Aorta (tissue), 5 donors: Measurements from ENCODE around the gene DAPK3. TPM values are rescaled to one million over a fixed set of nuclear protein-coding genes. Genes with fewer than 3 reads are reported as not detected.
"Not testable (repeated sequence)": the region's sequence is repeated elsewhere in the genome, so short reads cannot be mapped to it uniquely, and the experiment has no call there.

Source experiments
- ATAC-seq: fragments of 200-7000 bp; cut with Tn5 transposase; one replicate; pipeline ENCODE4 v1.9.1; 2022; ENCODE audit warnings: moderate library complexity; ENCODE audit not compliant: low FRiP score
- DNase-seq, 2 donors: peaks; one replicate each; pipeline ENCODE4 v3.0.0-alpha.2; 2020
- H3K27ac ChIP-seq, 2 donors: one replicate each; pipeline ENCODE4 v1.5.1; 2013; ENCODE audit warnings: low read length in 2 of 2, mild to moderate bottlenecking in 2 of 2, moderate library complexity in 2 of 2, control low read depth in 1 of 2, inconsistent platforms in 1 of 2, low read depth in 1 of 2
- H3K27me3 ChIP-seq, 2 donors: one replicate each; pipeline ENCODE4 v1.6.1; 2013; ENCODE audit warnings: control low read depth in 1 of 2, low read length in 1 of 2, mild to moderate bottlenecking in 1 of 2, moderate library complexity in 1 of 2; ENCODE audit not compliant: insufficient read depth in 2 of 2, control insufficient read depth in 1 of 2
- H3K36me3 ChIP-seq, 2 donors: one replicate each; pipeline ENCODE4 v1.6.1; 2013; ENCODE audit warnings: control low read depth in 1 of 2, low read length in 1 of 2, mild to moderate bottlenecking in 1 of 2; ENCODE audit not compliant: insufficient read depth in 2 of 2, control insufficient read depth in 1 of 2
- H3K4me1 ChIP-seq, 2 donors: one replicate each; pipeline ENCODE4 v1.6.1; 2013; ENCODE audit warnings: low read length in 2 of 2, control low read depth in 1 of 2, mild to moderate bottlenecking in 1 of 2, moderate library complexity in 1 of 2; ENCODE audit not compliant: insufficient read depth in 2 of 2, control insufficient read depth in 1 of 2
- H3K4me3 ChIP-seq, 2 donors: one replicate each; pipeline ENCODE4 v1.5.1; 2013; ENCODE audit warnings: low read length in 2 of 2, control low read depth in 1 of 2, mild to moderate bottlenecking in 1 of 2
- H3K9me3 ChIP-seq: one replicate; pipeline ENCODE4 v1.6.1; 2013; ENCODE audit warnings: mild to moderate bottlenecking, low read length; ENCODE audit not compliant: control insufficient read depth
- WGBS, 2 donors: extraction: QIAGEN DNeasy Blood & Tissue Kit; methylation state at CpG; one replicate each; pipeline ENCODE4 v1.1.7; 2013; 5-methylcytosine and 5-hydroxymethylcytosine counted together
- intact Hi-C, 2 donors: fragments of 100-400 bp; cut with DNase I; formaldehyde crosslinking; loops; one replicate each; pipeline versions ENCODE4 v1.14.2 to v1.15.0; 2022
- polyA plus RNA-seq, 2 donors: library from polyadenylated mRNA; stranded (reverse); fragments of 200-250 nt; gene quantifications; one replicate each; pipeline ENCODE4 v1.2.3, GENCODE V29; 2013
- total RNA-seq, 2 donors: library from RNA; stranded (reverse); fragmentation: NEBNext Ultra II Directional; extraction: Animal tissue kit (Norgen Biotek cat#: 25700); gene quantifications; one replicate each; pipeline ENCODE4 v1.2.1, GENCODE V29; 2021
- donor health status: healthy with polysubstance abuse.
- donor health status: Bipolar disorder and iron deficiency.
- donor health status: DM: no; HTN: no; CAD: no.
- donor health status: DM: no; HTN: no; CAD: no.
- donor health status: DM: yes; HTN: yes; CAD: no.

Gene DAPK3
- total and polyA plus RNA-seq, 4 donors = 78.0 to 197 (median 132) TPM

DNA sequence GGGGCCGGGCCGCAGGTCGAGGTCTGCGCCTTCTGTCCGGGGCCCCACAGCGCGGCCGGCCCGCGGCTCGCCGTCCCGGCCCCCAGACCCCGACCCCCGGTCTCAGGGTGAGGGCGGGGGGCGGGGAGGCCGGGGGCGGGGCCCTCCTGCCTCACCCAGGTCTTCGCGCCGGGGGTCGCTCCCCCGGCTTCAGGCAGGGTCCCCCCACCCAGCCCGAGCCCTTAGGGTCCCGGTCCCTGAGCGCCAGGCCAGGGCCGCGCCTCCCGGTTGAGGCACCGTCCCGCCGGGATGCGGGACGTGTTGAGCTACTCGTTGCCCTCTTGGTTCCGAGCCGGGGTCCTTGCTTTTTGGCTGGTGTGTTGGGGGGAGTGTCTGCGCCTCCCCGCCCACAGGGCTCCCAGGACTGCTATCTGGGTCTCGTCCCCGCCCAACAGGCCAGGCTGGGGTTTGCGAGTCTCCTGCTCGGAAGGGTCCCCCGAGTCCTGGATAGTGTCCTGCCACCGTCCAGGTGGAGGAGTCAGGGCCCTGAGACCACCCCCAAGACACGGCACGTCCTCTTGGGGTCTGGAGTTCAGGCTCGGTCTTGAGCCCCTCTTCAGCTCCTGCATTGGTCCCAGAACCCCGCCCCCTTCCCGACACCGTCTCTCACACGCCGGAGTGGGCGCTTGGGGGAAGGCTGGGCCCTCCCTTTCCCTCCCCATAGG lies 37.1 kb upstream of the DAPK3 start:
- WGBS, 2 donors = 0 to 1% methylated on average over 29 to 55 of the region's 55 CpGs
- intact Hi-C loops = loop anchor here in 1 of 2 donors (2.0 to 5.0 kb wide), 2 partner anchors 39 to 49 kb away; no protein-coding TSS in a partner anchor
- peak; percentile 8 for ATAC-seq
- no peaks in the 10 kb centered on the region for H3K27me3 ChIP-seq
- no peaks in the 10 kb centered on the region for H3K9me3 ChIP-seq
- H3K36me3 ChIP-seq = no peaks in the 10 kb centered on the region
- H3K4me3 ChIP-seq = peak overlapping the region; percentile 71 to 88
- H3K27ac ChIP-seq = no peak overlapping the region
- no peaks in the 10 kb centered on the region for H3K4me1 ChIP-seq
- DNase-seq = no peak

DNA sequence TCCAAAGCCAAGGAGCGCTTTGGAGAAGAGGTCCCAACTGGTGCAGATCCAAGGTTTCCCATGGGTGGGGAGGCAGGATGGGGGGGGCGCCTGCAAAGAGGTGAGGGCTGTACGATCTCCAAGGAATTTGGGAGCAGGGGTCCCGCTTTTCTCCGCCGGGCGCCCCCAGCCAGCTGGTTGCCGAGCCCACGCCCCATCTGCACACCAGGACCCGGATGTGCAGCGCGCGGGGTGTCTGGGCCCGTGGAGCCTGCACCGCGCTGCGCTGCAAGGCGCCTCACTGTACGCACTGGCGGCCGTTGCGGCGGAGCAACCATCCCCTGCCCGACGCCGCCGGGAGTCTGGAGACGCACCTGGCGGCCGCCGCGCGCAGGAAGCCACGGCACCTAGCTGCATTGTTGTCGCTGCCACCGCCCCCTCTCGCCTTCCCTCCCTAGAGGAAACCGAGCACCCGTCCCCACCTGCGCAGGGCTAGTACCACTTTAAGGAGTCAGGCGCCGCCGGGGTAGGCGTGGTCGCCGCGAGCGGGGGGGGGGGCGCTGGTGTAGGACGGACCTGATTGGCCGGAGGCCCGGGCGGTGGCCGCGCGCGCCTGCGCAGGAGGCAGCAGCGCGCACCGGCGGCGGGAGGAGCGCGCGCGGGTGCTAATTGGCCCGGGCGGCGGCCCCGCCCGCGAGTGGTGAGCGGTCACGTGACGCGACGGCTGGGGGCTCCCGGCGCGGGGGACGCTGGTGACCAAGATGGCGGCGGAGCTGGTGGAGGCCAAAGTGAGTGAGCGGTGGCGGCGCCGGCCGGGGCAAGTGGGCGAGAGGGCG lies 36.3 kb upstream of the DAPK3 start, which contains the start of gene PIAS4:
PIAS4 (plus strand) TSS at position 716 of the 815 bp plus-strand sequence; CDS start at position 741, 25 bp downstream.
- peak within 1 kb of the TSS; percentile 71 to 88 for H3K4me3 ChIP-seq
- H3K4me1 ChIP-seq = no peaks in the 10 kb centered on the region
- intact Hi-C loops = loop anchor here in 1 of 2 donors (2.0 to 5.0 kb wide), 2 partner anchors 38 to 50 kb away; no protein-coding TSS in a partner anchor
- DNase-seq (peak; percentile 97 to 98), ATAC-seq (peak; percentile 96)
- no peaks in the 10 kb centered on the region for H3K9me3 ChIP-seq
- WGBS, 2 donors = 0% methylated on average over 60 to 91 of the region's 91 CpGs
- H3K27me3 ChIP-seq = no peaks in the 10 kb centered on the region
- H3K27ac ChIP-seq = no peak within 1 kb of the TSS
- no peaks in the 10 kb centered on the region for H3K36me3 ChIP-seq

DNA sequence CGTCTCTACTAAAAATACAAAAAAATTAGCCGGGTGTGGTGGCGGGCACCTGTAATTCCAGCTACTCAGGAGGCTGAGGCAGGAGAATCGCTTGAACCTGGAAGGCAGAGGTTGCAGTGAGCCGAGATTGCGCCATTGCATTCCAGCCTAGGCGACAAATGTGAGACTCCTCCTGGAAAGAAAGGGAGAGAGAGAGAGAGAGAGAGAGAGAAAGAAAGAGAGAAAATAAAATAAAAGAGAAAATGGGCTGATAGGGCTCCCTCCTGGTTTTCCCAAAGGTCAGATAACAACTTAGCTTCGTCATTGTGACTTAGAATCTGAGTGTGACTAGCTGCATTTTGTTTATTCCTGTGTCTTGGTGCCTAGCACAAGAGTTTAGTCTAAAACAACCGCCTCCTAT lies 34.5 kb upstream of the DAPK3 start:
- H3K4me1 ChIP-seq, ATAC-seq, H3K27ac ChIP-seq, H3K9me3 ChIP-seq, H3K4me3 ChIP-seq, DNase-seq, H3K27me3 ChIP-seq, H3K36me3 ChIP-seq: not testable (repeated sequence)
- 95 to 97% methylated on average over 9 of the region's 9 CpGs for WGBS, 2 donors
- intact Hi-C loops = loop anchor here in 1 of 2 donors (5.0 kb wide), 1 partner anchor 52 kb away; no protein-coding TSS in a partner anchor

DNA sequence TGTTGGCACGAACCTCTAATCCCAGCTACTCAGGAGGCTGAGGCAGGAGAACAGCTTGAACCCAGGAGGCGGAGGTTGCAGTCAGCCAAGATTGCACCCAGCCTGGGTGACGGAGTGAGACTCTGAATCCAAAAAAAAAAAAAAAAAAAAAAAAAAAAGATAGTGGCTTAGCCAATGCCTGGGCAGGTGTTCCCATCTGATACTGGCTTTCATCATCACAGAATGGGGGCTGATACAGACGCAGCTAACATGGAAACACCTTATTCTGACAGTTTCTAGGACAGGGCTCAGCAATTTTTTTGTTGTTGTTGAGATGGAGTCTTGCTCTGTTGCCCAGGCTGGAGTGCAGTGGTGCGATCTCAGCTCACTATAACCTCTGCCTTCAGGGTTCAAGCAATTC lies 29.9 kb upstream of the DAPK3 start:
- H3K9me3 ChIP-seq, H3K27me3 ChIP-seq, H3K36me3 ChIP-seq, ATAC-seq, DNase-seq, H3K27ac ChIP-seq, H3K4me1 ChIP-seq, H3K4me3 ChIP-seq, intact Hi-C loops: not testable (repeated sequence)
- WGBS, 2 donors = 91 to 93% methylated on average over 5 of the region's 5 CpGs

DNA sequence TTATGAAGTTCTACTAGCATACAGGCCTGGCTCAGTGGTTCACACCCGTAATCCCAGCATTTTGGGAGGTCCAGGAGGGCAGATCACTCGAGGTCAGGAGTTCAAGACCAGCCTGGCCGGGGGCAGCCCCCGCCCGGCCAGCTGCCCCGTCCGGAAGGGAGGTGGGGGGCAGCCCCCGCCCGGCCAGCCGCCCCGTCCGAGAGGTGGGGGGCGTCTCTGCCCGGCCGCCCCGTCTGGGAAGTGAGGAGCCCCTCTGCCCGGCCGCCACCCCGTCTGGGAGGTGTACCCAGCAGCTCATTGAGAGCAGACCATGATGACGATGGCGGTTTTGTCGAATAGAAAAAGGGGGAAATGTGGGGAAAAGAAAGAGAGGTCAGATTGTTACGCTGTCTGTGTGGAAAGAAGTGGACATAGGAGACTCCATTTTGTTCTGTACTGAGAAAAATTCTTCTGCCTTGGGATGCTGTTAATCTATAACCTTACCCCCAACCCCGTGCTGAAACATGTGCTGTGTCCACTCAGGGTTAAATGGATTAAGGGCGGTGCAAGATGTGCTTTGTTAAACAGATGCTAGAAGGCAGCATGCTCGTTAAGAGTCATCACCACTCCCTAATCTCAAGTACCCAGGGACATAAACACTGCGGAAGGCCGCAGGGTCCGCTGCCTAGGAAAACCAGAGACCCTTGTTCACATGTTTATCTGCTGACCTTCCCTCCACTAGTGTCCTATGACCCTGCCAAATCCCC lies 27.9 kb upstream of the DAPK3 start:
- DNase-seq, intact Hi-C loops, ATAC-seq, H3K27me3 ChIP-seq, H3K4me3 ChIP-seq, H3K27ac ChIP-seq, H3K9me3 ChIP-seq, H3K4me1 ChIP-seq, H3K36me3 ChIP-seq: not testable (repeated sequence)
- 90 to 91% methylated on average over 29 of the region's 29 CpGs for WGBS, 2 donors

DNA sequence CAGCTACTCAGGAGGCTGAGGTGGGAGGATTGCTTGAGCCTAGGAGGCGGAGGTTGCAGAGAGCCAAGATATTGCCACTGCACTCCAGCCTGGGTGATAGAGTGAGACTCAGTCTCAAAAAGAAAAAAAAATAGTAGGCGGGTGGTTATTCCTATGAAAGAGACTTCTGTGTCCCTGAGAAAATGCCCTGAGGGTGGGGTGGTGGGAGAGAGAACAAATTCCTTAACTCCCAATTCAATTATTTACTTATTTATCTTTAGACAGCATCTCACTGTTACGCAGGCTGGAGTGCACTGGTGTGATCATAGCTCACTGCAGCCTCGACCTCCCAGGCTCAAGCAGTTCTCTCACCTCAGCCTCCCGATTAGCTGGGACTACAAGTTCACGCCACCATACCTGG lies 24.7 kb upstream of the DAPK3 start:
- Histone ChIP-seq H3K27ac (no peak overlapping the region), H3K4me3 (no peak overlapping the region), H3K27me3 (no peaks in the 10 kb centered on the region), H3K9me3 (no peaks in the 10 kb centered on the region), H3K4me1 (no peaks in the 10 kb centered on the region), H3K36me3 (no peaks in the 10 kb centered on the region)
- ATAC-seq (no peak), DNase-seq (no peak)
- intact Hi-C loops = no loop called here
- 75 to 79% methylated on average over 6 of the region's 6 CpGs for WGBS, 2 donors

DNA sequence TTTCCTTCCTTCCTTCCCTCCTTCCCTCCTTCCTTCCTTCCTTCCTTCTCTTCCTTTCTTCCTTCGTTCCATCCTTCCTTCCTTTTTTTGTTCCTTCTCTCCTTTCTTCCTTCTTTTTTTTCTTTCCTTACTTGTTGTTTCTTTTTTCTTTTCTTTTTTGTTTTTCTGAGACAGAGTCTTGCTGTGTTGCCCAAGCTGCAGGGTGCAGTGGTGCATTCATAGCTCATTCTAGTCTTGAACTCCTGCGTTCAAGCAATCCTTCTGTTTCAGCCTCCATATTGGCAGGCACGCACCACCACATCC lies 19.9 kb upstream of the DAPK3 start:
- Histone ChIP-seq H3K9me3 (no peaks in the 10 kb centered on the region), H3K27ac (no peak overlapping the region), H3K27me3 (no peaks in the 10 kb centered on the region), H3K4me1 (peaks cover 0 to 5% of the 10 kb centered on the region in 2 donors), H3K36me3 (no peaks in the 10 kb centered on the region), H3K4me3 (no peak overlapping the region)
- intact Hi-C loops = no loop called here
- DNase-seq (no peak), ATAC-seq (no peak)
- WGBS, 2 donors = 68 to 79% methylated on average over 3 of the region's 3 CpGs

DNA sequence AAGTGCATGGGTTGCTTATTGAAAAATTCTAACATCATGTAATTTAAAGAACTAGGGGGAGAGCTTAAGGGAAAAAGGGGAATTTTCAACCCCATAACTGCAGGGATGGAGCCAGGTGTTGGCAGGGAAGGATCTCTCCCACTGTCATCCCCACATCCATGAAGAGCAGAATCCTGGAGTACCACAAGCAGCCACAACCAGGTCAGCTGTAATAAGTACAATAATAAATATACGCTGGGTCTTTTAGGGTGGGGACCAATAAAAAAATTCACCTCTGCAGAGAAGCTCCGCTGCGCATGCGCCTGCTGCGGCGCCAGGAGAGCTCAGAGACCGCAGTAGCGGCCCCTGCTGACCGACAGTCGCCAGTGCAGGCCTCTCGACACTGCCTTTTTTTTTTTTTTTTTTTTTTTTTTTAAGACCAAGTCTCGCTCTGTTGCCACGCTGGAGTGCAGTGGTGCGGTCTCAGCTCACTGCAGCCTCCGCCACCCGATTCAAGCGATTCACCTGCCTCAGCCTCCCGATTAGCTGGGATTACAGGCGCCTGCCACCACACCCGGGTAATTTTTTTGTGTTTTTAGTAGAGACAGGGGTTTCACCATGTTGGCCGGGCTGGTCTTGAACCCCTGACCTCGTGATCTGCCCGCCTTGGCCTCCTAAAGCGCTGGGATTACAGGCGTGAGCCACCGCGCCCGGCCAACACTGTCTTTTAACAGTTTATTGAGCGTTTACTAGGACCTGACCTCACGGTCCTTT lies 16.9 kb upstream of the DAPK3 start:
- peaks cover 0 to 7% of the 10 kb centered on the region in 2 donors for H3K36me3 ChIP-seq
- ATAC-seq (peak; percentile 72), DNase-seq (peak; percentile 91 to 95)
- intact Hi-C loops = loop anchor here (5.0 kb wide), 3 partner anchors 195 to 225 kb away; partner anchors contain the start of genes ANKRD24 (in 1 of the 2), APBA3 (in 1 of the 2), MRPL54 (in 1 of the 2) and SIRT6 (in 1 of the 2)
- 9 to 11% methylated on average over 30 of the region's 30 CpGs for WGBS, 2 donors
- no peak overlapping the region for H3K27ac ChIP-seq
- H3K4me3 ChIP-seq = no peak overlapping the region
- no peaks in the 10 kb centered on the region for H3K9me3 ChIP-seq
- no peaks in the 10 kb centered on the region for H3K27me3 ChIP-seq
- peaks cover 0 to 5% of the 10 kb centered on the region in 2 donors for H3K4me1 ChIP-seq
